CD14-positive monocyte (primary cell): ENCODE data around the gene TXLNG. TPM values are rescaled to one million over a fixed set of nuclear protein-coding genes. Genes with fewer than 3 reads are reported as not detected.

Source experiments
- DNase-seq, 3 donors: peaks; one replicate each; pipeline ENCODE4 v3.0.0-alpha.2; 2011 to 2022
- H2AFZ ChIP-seq: 2 replicates; pipeline ENCODE4 v1.6.0; 2012; ENCODE audit warnings: mild to moderate bottlenecking, low read depth, low read length, inconsistent platforms; ENCODE audit not compliant: insufficient read depth, poor library complexity, severe bottlenecking
- H3K27ac ChIP-seq, 2 donors: 1 replicate in 1 of 2; 2 replicates in 1 of 2; pipeline ENCODE4 v1.5.1; 2012 to 2013; ENCODE audit warnings: low read length in 2 of 2, control low read depth in 1 of 2, inconsistent platforms in 1 of 2, low read depth in 1 of 2, mild to moderate bottlenecking in 1 of 2
- H3K27me3 ChIP-seq, 2 donors: one replicate each; pipeline versions ENCODE4 v1.6.0 to v1.6.1; 2011 to 2013; ENCODE audit warnings: low read length in 2 of 2; ENCODE audit not compliant: control insufficient read depth in 2 of 2, insufficient read depth in 2 of 2
- H3K36me3 ChIP-seq, 2 donors: replicated peaks in 1 of 2; 1 replicate in 1 of 2; 2 replicates in 1 of 2; pipeline versions ENCODE4 v1.5.1 to v1.6.1; 2012 to 2013; ENCODE audit warnings: low read length in 2 of 2, control low read depth in 1 of 2, inconsistent platforms in 1 of 2, mild to moderate bottlenecking in 1 of 2; ENCODE audit not compliant: insufficient read depth in 2 of 2, control insufficient read depth in 1 of 2
- H3K4me1 ChIP-seq, 2 donors: 1 replicate in 1 of 2; 2 replicates in 1 of 2; pipeline versions ENCODE4 v1.5.1 to v1.6.1; 2012 to 2013; ENCODE audit warnings: low read length in 2 of 2, control low read depth in 1 of 2, inconsistent platforms in 1 of 2, mild to moderate bottlenecking in 1 of 2, moderate library complexity in 1 of 2; ENCODE audit not compliant: insufficient read depth in 2 of 2, control insufficient read depth in 1 of 2
- H3K4me2 ChIP-seq: replicated peaks from 2 replicates; pipeline ENCODE3; 2012; ENCODE audit warnings: low read length, moderate library complexity, mild to moderate bottlenecking; ENCODE audit not compliant: poor library complexity, severe bottlenecking; ENCODE audit errors: extremely low read depth
- H3K4me3 ChIP-seq, 3 experiments: fragments of 200-600 bp in 1 of 3; sonication (generic) in 1 of 3; replicated peaks in 1 of 3; 1 replicate in 2 of 3; 2 replicates in 1 of 3; pipeline ENCODE4 v1.5.1; 2011 to 2013; ENCODE audit warnings: low read length in 3 of 3, mild to moderate bottlenecking in 3 of 3, control low read depth in 2 of 3, low read depth in 2 of 3, inconsistent platforms in 1 of 3, moderate library complexity in 1 of 3
- H3K79me2 ChIP-seq: 2 replicates; pipeline ENCODE4 v1.6.0; 2012; ENCODE audit warnings: mild to moderate bottlenecking, control low read depth, inconsistent platforms, low read length, moderate library complexity; ENCODE audit not compliant: insufficient read depth
- H3K9ac ChIP-seq: 2 replicates; pipeline ENCODE4 v1.6.0; 2017; ENCODE audit warnings: low read length, mild to moderate bottlenecking; ENCODE audit not compliant: insufficient read depth, poor library complexity, severe bottlenecking
- H3K9me3 ChIP-seq, 2 donors: replicated peaks in 1 of 2; 1 replicate in 1 of 2; 2 replicates in 1 of 2; pipeline versions ENCODE4 v1.5.1 to v1.6.1; 2012 to 2013; ENCODE audit warnings: low read length in 2 of 2, control low read depth in 1 of 2; ENCODE audit not compliant: control insufficient read depth in 1 of 2, insufficient read depth in 1 of 2
- H4K20me1 ChIP-seq: 2 replicates; pipeline ENCODE4 v1.6.0; 2012; ENCODE audit warnings: mild to moderate bottlenecking, low read length, control low read depth, moderate library complexity; ENCODE audit not compliant: insufficient read depth
- H3K27ac Mint-ChIP-seq, 7 donors: one replicate each; pipeline ENCODE4 v1.8.0; 2020; ENCODE audit warnings: mild to moderate bottlenecking in 7 of 7, mixed read lengths in 7 of 7, moderate library complexity in 6 of 7, inconsistent platforms in 2 of 7
- H3K27me3 Mint-ChIP-seq, 3 donors: one replicate each; pipeline ENCODE4 v1.8.0; 2021 to 2022; ENCODE audit warnings: low read depth in 3 of 3, mild to moderate bottlenecking in 3 of 3, mixed read lengths in 3 of 3, moderate library complexity in 3 of 3, inconsistent platforms in 1 of 3
- H3K36me3 Mint-ChIP-seq, 2 donors: one replicate each; pipeline ENCODE4 v1.8.0; 2020; ENCODE audit warnings: mixed read lengths in 2 of 2, inconsistent platforms in 1 of 2, mild to moderate bottlenecking in 1 of 2
- H3K4me1 Mint-ChIP-seq: one replicate; pipeline ENCODE4 v1.8.0; 2020; ENCODE audit warnings: mild to moderate bottlenecking, mixed read lengths
- H3K4me3 Mint-ChIP-seq, 2 donors: one replicate each; pipeline ENCODE4 v1.8.0; 2020; ENCODE audit warnings: mild to moderate bottlenecking in 2 of 2, mixed read lengths in 2 of 2, moderate library complexity in 1 of 2
- H3K9me3 Mint-ChIP-seq, 7 donors: one replicate each; pipeline ENCODE4 v1.8.0; 2020 to 2022; ENCODE audit warnings: mixed read lengths in 7 of 7, mild to moderate bottlenecking in 6 of 7, moderate library complexity in 6 of 7, inconsistent platforms in 2 of 7
- WGBS: methylation state at CpG from one replicate; pipeline ENCODE4 v1.1.5; 2013; ENCODE audit warnings: missing lambda C conversion rate; ENCODE audit not compliant: insufficient coverage; 5-methylcytosine and 5-hydroxymethylcytosine counted together
- intact Hi-C, 2 donors: fragments of 100-400 bp; cut with micrococcal nuclease; formaldehyde crosslinking; loops; one replicate each; pipeline versions ENCODE4 v1.15.0 to v1.15.1; 2023
- polyA plus RNA-seq, 3 donors: library from polyadenylated mRNA; depleted of rRNA in 1 of 3; unstranded in 2 of 3; stranded (reverse) in 1 of 3; fragments of 300-500 nt in 2 of 3; fragments of >200 nt in 1 of 3; fragmentation: Illumina TruSeq in 2 of 3; gene quantifications; 1 replicate in 2 of 3; 2 replicates in 1 of 3; pipeline ENCODE4 v1.2.3, GENCODE V29; 2012 to 2021
- TF ChIP-seq, protein P1 (sequence below): fragments of 200-600 bp; IDR thresholded peaks from one replicate; pipeline ENCODE4 v1.8.0; 2022; ENCODE audit warnings: antibody characterized with exemption, mild to moderate bottlenecking

The TXLNG gene
- polyA plus RNA-seq, 3 donors, result 3.7 to 5.4 (median 4.1) TPM

GRCh38 chrX:16836371-16836770 is 50.1 kb downstream of the TXLNG start:
- no peak overlapping the region for H3K27ac ChIP-seq

DNA sequence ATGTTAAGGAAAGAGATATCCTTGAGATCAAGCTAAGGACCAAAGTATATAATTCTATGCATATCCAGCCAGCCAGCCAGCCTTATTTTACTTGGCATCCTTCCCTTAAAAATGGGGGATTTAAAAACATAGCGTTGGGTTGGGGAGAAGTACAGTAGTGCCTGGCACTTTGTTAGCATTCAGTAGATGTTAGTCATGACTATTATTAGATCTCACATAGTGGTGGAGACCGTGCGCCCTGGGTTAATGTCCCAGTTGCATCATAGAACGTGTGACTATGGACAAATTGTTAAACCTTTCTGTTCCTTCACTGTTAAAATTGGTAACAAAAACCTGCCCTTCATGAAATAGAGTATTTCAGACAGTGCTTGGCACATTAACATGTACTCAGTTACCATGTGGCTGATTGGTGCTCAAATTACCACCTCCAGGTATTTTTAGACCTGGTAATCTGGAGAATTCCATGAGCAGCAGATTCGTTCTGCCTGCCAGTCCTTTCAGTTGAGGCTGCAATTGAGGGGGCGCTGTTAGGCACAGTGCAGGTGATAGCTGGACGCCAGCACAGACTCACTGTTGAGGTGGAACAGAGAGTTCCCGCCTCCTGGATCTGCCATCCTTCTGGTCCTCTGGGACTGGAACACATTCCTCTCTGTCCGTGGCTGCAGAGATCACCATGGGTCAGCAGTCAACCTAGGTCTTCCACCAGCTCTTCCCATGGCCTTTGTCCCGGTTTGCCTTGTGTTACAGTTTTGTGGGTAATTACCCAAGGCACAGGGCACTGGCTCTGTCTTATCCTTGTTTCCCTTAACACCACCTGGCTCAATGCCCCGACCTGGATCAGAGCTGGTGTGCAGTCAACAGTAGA is 52.2 kb downstream of the TXLNG start:
- peak overlapping the region in 2 of 7 donors; percentile 8 to 16 for H3K27ac Mint-ChIP-seq
- Histone ChIP-seq H3K79me2 (no peaks in the 10 kb centered on the region), H3K4me3 (no peak overlapping the region), H4K20me1 (no peaks in the 10 kb centered on the region), H3K9me3 (no peaks in the 10 kb centered on the region), H3K4me2 (no peak overlapping the region), H3K9ac (no peak overlapping the region), H2AFZ (no peak overlapping the region), H3K27ac (no peak overlapping the region), H3K4me1 (no peaks in the 10 kb centered on the region), H3K27me3 (peaks cover 0 to 12% of the 10 kb centered on the region in 2 donors), H3K36me3 (peaks cover 53 to 81% of the 10 kb centered on the region in 2 donors)
- 100% methylated on average over 1 of the region's 11 CpGs for WGBS
- H3K4me3 Mint-ChIP-seq, result no peak overlapping the region
- no peak for DNase-seq
- intact Hi-C loops, result no loop called here
- TF ChIP-seq, protein P1, sequence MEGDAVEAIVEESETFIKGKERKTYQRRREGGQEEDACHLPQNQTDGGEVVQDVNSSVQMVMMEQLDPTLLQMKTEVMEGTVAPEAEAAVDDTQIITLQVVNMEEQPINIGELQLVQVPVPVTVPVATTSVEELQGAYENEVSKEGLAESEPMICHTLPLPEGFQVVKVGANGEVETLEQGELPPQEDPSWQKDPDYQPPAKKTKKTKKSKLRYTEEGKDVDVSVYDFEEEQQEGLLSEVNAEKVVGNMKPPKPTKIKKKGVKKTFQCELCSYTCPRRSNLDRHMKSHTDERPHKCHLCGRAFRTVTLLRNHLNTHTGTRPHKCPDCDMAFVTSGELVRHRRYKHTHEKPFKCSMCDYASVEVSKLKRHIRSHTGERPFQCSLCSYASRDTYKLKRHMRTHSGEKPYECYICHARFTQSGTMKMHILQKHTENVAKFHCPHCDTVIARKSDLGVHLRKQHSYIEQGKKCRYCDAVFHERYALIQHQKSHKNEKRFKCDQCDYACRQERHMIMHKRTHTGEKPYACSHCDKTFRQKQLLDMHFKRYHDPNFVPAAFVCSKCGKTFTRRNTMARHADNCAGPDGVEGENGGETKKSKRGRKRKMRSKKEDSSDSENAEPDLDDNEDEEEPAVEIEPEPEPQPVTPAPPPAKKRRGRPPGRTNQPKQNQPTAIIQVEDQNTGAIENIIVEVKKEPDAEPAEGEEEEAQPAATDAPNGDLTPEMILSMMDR, result no peak
- peaks cover 2% of the 10 kb centered on the region for H3K4me1 Mint-ChIP-seq
- H3K36me3 Mint-ChIP-seq, result peaks cover 57 to 69% of the 10 kb centered on the region in 2 donors
- H3K27me3 Mint-ChIP-seq, result peaks cover 0 to 40% (median 0%) of the 10 kb centered on the region in 3 donors
- peaks cover 0 to 1% (median 0%) of the 10 kb centered on the region in 7 donors for H3K9me3 Mint-ChIP-seq

More at GRCh38 chrX:16836371-16836770, 50.1 kb downstream of the TXLNG start:
- no peaks in the 10 kb centered on the region for H3K9me3 ChIP-seq
- no peaks in the 10 kb centered on the region for H3K4me1 ChIP-seq
- 79% methylated on average over 6 of the region's 9 CpGs for WGBS
- H3K4me3 ChIP-seq, result no peak overlapping the region
- no peak overlapping the region for H3K9ac ChIP-seq
- peaks cover 49 to 80% of the 10 kb centered on the region in 2 donors for H3K36me3 ChIP-seq
- no peak overlapping the region for H3K4me2 ChIP-seq
- Mint-ChIP-seq H3K27ac (peak overlapping the region in 2 of 7 donors; percentile 10 to 71), H3K4me1 (peaks cover 2% of the 10 kb centered on the region), H3K9me3 (peaks cover 0 to 1% (median 0%) of the 10 kb centered on the region in 7 donors), H3K36me3 (peaks cover 53 to 67% of the 10 kb centered on the region in 2 donors), H3K4me3 (no peak overlapping the region), H3K27me3 (peaks cover 0 to 35% (median 0%) of the 10 kb centered on the region in 3 donors)
- H3K27me3 ChIP-seq, result peaks cover 0 to 10% of the 10 kb centered on the region in 2 donors
- intact Hi-C loops, result no loop called here
- no peak overlapping the region for H2AFZ ChIP-seq
- H4K20me1 ChIP-seq, result no peaks in the 10 kb centered on the region
- peak; percentile 10 to 25 (median 18) for DNase-seq
- TF ChIP-seq, protein P1, result peak; percentile 31
- H3K79me2 ChIP-seq, result no peaks in the 10 kb centered on the region
